GM10248 (cell line): Measurements from ENCODE around the gene MEN1.

Source experiments
- CTCF ChIA-PET: fragments of 300-600 bp; sonication (Branson Sonifier 250); formaldehyde crosslinking; extraction: SDS; loops from one replicate; lab custom pipeline; 2021; ENCODE audit warnings: antibody characterized with exemption; lab: Yijun Ruan, JAX
- POLR2A ChIA-PET: fragments of 350-650 bp; sonication (Branson Sonifier 250); formaldehyde crosslinking; extraction: SDS; loops from one replicate; lab custom pipeline; 2020; ENCODE audit warnings: antibody characterized with exemption; lab: Yijun Ruan, JAX
- DNase-seq: peaks from one replicate; pipeline ENCODE4 v3.0.0; 2012; ENCODE audit errors: extremely low spot score
- CTCF ChIP-seq: IDR thresholded peaks from 2 replicates; pipeline ENCODE4 v1.5.1; 2012; ENCODE audit warnings: mild to moderate bottlenecking, low read depth; ENCODE audit errors: extremely low read depth, missing control alignments, control extremely low read depth

MEN1 gene

GRCh38 chr11:64758330-64759079 lies 51.8 kb downstream of the MEN1 start:
- POLR2A ChIA-PET, result interaction anchor here (0.9 kb wide), 1 partner anchor 13 kb away, joined by 3 read pairs; no protein-coding TSS in a partner anchor
- DNase-seq, result peak; percentile 22
- TF ChIP-seq CTCF, result no peak
- CTCF ChIA-PET, result interaction anchor here (0.9 to 1.8 kb wide), 4 partner anchors 9 to 14 kb away, joined by 3 to 9 read pairs (median 3); partner anchors contain the start of gene RASGRP2

- ChIA-PET POLR2A (interaction anchor here (0.9 kb wide), 1 partner anchor 13 kb away, joined by 3 read pairs; no protein-coding TSS in a partner anchor), CTCF (interaction anchor here (0.9 to 1.6 kb wide), 3 partner anchors 10 to 15 kb away, joined by 3 read pairs; partner anchors contain the start of gene RASGRP2)
- TF ChIP-seq CTCF, result no peak
- peak; percentile 11 for DNase-seq
These were observed 52.6 kb downstream of the MEN1 start for GRCh38 chr11:64757549-64758329.

GRCh38 chr11:64755681-64756361 lies 54.5 kb downstream of the MEN1 start:
- peak; percentile 8 for DNase-seq
- CTCF ChIA-PET, result interaction anchor here (1.3 to 1.4 kb wide), 2 partner anchors 8 to 401 kb away, joined by 4 to 6 read pairs; no protein-coding TSS in a partner anchor
- TF ChIP-seq CTCF, result no peak
- POLR2A ChIA-PET, result interaction anchor here (0.5 kb wide), 1 partner anchor 144 kb away, joined by 5 read pairs; no protein-coding TSS in a partner anchor

GRCh38 chr11:64754919-64755662 lies 55.3 kb downstream of the MEN1 start:
- DNase-seq, result no peak
- CTCF ChIA-PET, result interaction anchor here (1.0 to 1.4 kb wide), 3 partner anchors 9 to 400 kb away, joined by 3 to 6 read pairs (median 4); no protein-coding TSS in a partner anchor
- POLR2A ChIA-PET, result interaction anchor here (0.5 kb wide), 1 partner anchor 145 kb away, joined by 5 read pairs; no protein-coding TSS in a partner anchor
- no peak for TF ChIP-seq CTCF

- TF ChIP-seq CTCF, result no peak
- CTCF ChIA-PET, result interaction anchor here (1.0 to 1.3 kb wide), 3 partner anchors 9 to 17 kb away, joined by 3 to 6 read pairs (median 3); no protein-coding TSS in a partner anchor
- POLR2A ChIA-PET, result no interaction called here
- no peak for DNase-seq
These were observed 56.0 kb downstream of the MEN1 start for GRCh38 chr11:64754124-64754918.
